Endothelial cell of umbilical vein (primary cell): ENCODE data around the gene STRN3. TPM values are rescaled to one million over a fixed set of nuclear protein-coding genes. Genes with fewer than 3 reads are reported as not detected.

ENCODE experiments used
- BruUV-seq: library from RNA; stranded (reverse); fragments of 400-500 nt; replicated peaks from 2 replicates; lab custom pipeline; 2021; lab: Mats Ljungman, UMichigan
- CTCF ChIA-PET: fragments of 300-600, 350-600 bp; sonication (Branson Sonifier 250); formaldehyde crosslinking; loops from one replicate; lab custom pipeline; 2021; ENCODE audit warnings: antibody characterized with exemption, inconsistent platforms; lab: Charles Lee
- POLR2A ChIA-PET: fragments of 300-600, 350-600 bp; sonication (Branson Sonifier 250); formaldehyde crosslinking; loops from one replicate; lab custom pipeline; 2021; ENCODE audit warnings: antibody characterized with exemption, inconsistent platforms; lab: Charles Lee
- DNase-seq: peaks from one replicate; pipeline ENCODE4 v3.0.0-alpha.2; 2011; ENCODE audit warnings: low read depth, low spot score
- FAIRE-seq: peaks from 2 replicates; lab custom pipeline; 2011; peaks lifted over from hg19 to GRCh38; lab: Jason Lieb, UNC
- H2AFZ ChIP-seq: 2 replicates; pipeline ENCODE4 v1.6.0; 2012; ENCODE audit warnings: low read depth, low read length, control low read depth, inconsistent platforms
- H3K27ac ChIP-seq: 2 replicates; pipeline ENCODE4 v1.5.1; 2011; ENCODE audit warnings: low read depth, mild to moderate bottlenecking, control low read depth, low read length, moderate library complexity; ENCODE audit not compliant: insufficient read depth
- H3K27me3 ChIP-seq, 2 experiments: 2 replicates each; pipeline versions ENCODE4 v1.6.0 to v1.6.1; 2011; ENCODE audit warnings: low read length in 2 of 2, mixed read lengths in 1 of 2; ENCODE audit not compliant: control insufficient read depth in 2 of 2, insufficient read depth in 2 of 2
- H3K36me3 ChIP-seq, 2 experiments: 2 replicates in 1 of 2; 3 replicates in 1 of 2; pipeline ENCODE4 v1.5.1; 2011; ENCODE audit warnings: low read length in 2 of 2, mild to moderate bottlenecking in 1 of 2, moderate library complexity in 1 of 2; ENCODE audit not compliant: control insufficient read depth in 2 of 2, insufficient read depth in 2 of 2; ENCODE audit errors: extremely low read depth in 1 of 2
- H3K4me1 ChIP-seq: 3 replicates; pipeline ENCODE4 v1.5.1; 2011; ENCODE audit warnings: mild to moderate bottlenecking, low read length; ENCODE audit not compliant: control insufficient read depth, insufficient read depth; ENCODE audit errors: extremely low read depth
- H3K4me2 ChIP-seq: 2 replicates; pipeline ENCODE4 v1.6.1; 2011; ENCODE audit warnings: low read length, control low read depth, mixed read lengths; ENCODE audit not compliant: insufficient read depth
- H3K4me3 ChIP-seq, 3 experiments: fragments of 200-600 bp in 1 of 3; sonication (generic), shearing (Covaris generic) in 1 of 3; replicated peaks in 1 of 3; 2 replicates each; pipeline ENCODE4 v1.5.1; 2011 to 2016; ENCODE audit warnings: control low read depth in 3 of 3, low read length in 3 of 3, mild to moderate bottlenecking in 2 of 3, inconsistent platforms in 1 of 3, low read depth in 1 of 3, moderate library complexity in 1 of 3; ENCODE audit not compliant: insufficient read depth in 1 of 3
- H3K79me2 ChIP-seq: 2 replicates; pipeline ENCODE4 v1.6.0; 2012; ENCODE audit warnings: low read length, inconsistent platforms; ENCODE audit not compliant: control insufficient read depth, insufficient read depth
- H3K9ac ChIP-seq: replicated peaks from 2 replicates; pipeline ENCODE3; 2011; ENCODE audit warnings: low read length, control low read depth; ENCODE audit not compliant: insufficient read depth; ENCODE audit errors: extremely low read depth
- H3K9me1 ChIP-seq: replicated peaks from 3 replicates; pipeline ENCODE4 v1.6.0; 2011; ENCODE audit warnings: mild to moderate bottlenecking, low read length; ENCODE audit not compliant: control insufficient read depth, insufficient read depth; ENCODE audit errors: extremely low read depth
- H3K9me3 ChIP-seq: replicated peaks from 2 replicates; pipeline ENCODE4 v1.5.1; 2012; ENCODE audit warnings: low read length, inconsistent platforms; ENCODE audit not compliant: control insufficient read depth, insufficient read depth
- H4K20me1 ChIP-seq: replicated peaks from 2 replicates; pipeline ENCODE3; 2011; ENCODE audit warnings: mild to moderate bottlenecking, low read length; ENCODE audit not compliant: control insufficient read depth, insufficient read depth; ENCODE audit errors: extremely low read depth
- CTCF ChIP-seq, 2 donors: IDR thresholded peaks; 1 replicate in 1 of 2; 2 replicates in 1 of 2; pipeline ENCODE4 v1.5.1; 2011; ENCODE audit warnings: low read length in 2 of 2, mild to moderate bottlenecking in 2 of 2, moderate library complexity in 2 of 2, control low read depth in 1 of 2, inconsistent platforms in 1 of 2, low read depth in 1 of 2; ENCODE audit not compliant: insufficient read depth in 1 of 2; ENCODE audit errors: extremely low read depth in 1 of 2
- EZH2 ChIP-seq: IDR thresholded peaks from 2 replicates; pipeline ENCODE4 v1.6.1; 2012; ENCODE audit warnings: borderline replicate concordance, low read depth, mild to moderate bottlenecking, moderate library complexity, low read length, inconsistent platforms; ENCODE audit not compliant: severe bottlenecking
- FOS ChIP-seq: IDR thresholded peaks from 2 replicates; pipeline ENCODE4 v1.6.1; 2011; ENCODE audit warnings: mild to moderate bottlenecking, low read length, moderate library complexity, borderline replicate concordance; ENCODE audit not compliant: insufficient read depth
- GATA2 ChIP-seq: IDR thresholded peaks from 2 replicates; pipeline ENCODE4 v1.7.0; 2011; ENCODE audit warnings: low read depth, mild to moderate bottlenecking, moderate library complexity, mixed read lengths, low read length; ENCODE audit not compliant: insufficient read length, insufficient read depth
- JUN ChIP-seq: IDR thresholded peaks from 2 replicates; pipeline ENCODE4 v1.6.1; 2011; ENCODE audit warnings: borderline replicate concordance, low read depth; ENCODE audit not compliant: insufficient read length, insufficient read depth
- MAX ChIP-seq: IDR thresholded peaks from 2 replicates; pipeline ENCODE4 v1.6.1; 2011; ENCODE audit not compliant: insufficient read depth, insufficient read length
- MYC ChIP-seq: IDR thresholded peaks from one replicate; pipeline ENCODE4 v1.6.1; 2011; ENCODE audit warnings: mild to moderate bottlenecking, low read depth, low read length
- POLR2A ChIP-seq: IDR thresholded peaks from 2 replicates; pipeline ENCODE4 v1.6.1; 2012; ENCODE audit warnings: low read depth, mild to moderate bottlenecking, control low read depth, low read length
- POLR2AphosphoS5 ChIP-seq: IDR thresholded peaks from 2 replicates; pipeline ENCODE4 v1.6.1; 2012; ENCODE audit warnings: low read depth, mild to moderate bottlenecking, control low read depth, low read length, moderate library complexity; ENCODE audit not compliant: insufficient read depth
- dilution Hi-C: fragments of 300-500 bp; cut with MboI; formaldehyde crosslinking; loops from one replicate; pipeline ENCODE4 v1.15.0; 2019; ENCODE audit warnings: low sequenced_read_pairs; ENCODE audit not compliant: extremely low pct_ligation_motif_present
- intact Hi-C: fragments of 100-400 bp; cut with micrococcal nuclease; formaldehyde crosslinking; loops from one replicate; pipeline ENCODE4 v1.10.0; 2022
- polyA plus RNA-seq, 4 experiments: library from polyadenylated mRNA; depleted of rRNA in 3 of 4; stranded (reverse) in 3 of 4; unstranded in 1 of 4; fragments of >200 nt; gene quantifications; 2 replicates each; pipeline versions ENCODE4 v1.2.1 to v1.2.3, GENCODE V29; 2011 to 2012; ENCODE audit warnings: missing spikeins in 1 of 4
- total RNA-seq: library from RNA; stranded (reverse); gene quantifications from 2 replicates; pipeline ENCODE4 v1.2.3, GENCODE V29; 2021

STRN3 gene
- total and polyA plus RNA-seq, 2 donors (not counting 3 experiments of a cell fraction or from before 2014, with no cell fraction given), result 8.4 to 35.1 TPM

DNA sequence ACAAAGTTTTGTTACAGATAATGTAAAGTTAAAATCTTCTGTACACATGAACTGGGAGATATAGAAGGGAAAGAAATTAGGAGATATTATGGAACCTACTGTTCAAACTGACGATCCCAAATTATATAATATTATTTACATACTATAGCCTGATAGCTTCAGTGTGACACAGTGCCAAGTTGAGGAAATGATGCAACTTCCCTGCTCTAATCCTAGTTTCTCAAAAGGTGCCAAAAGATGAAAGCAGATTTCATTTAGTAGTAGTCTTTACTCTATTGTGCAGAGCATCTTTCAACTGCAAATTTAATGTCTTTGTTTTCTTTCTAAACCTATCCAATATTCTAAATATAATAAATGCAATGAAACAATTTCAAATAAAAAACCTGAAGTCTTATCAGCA lies 104.9 kb downstream of the STRN3 start:
- no peaks in the 10 kb centered on the region for H4K20me1 ChIP-seq
- H3K36me3 ChIP-seq, result peaks cover 0 to 3% of the 10 kb centered on the region in 2 experiments
- H3K9ac ChIP-seq, result no peak overlapping the region
- CTCF ChIA-PET, result interaction anchor here (2.5 kb wide), 1 partner anchor 10 kb away, joined by 7 read pairs; no protein-coding TSS in a partner anchor
- H3K27me3 ChIP-seq, result no peaks in the 10 kb centered on the region
- no peak overlapping the region for H3K4me3 ChIP-seq
- H3K79me2 ChIP-seq, result peaks cover 5% of the 10 kb centered on the region
- no peaks in the 10 kb centered on the region for H3K9me1 ChIP-seq
- peaks cover 8% of the 10 kb centered on the region for H3K4me1 ChIP-seq
- H2AFZ ChIP-seq, result no peak overlapping the region
- peak overlapping the region; percentile 55 for H3K4me2 ChIP-seq
- intact Hi-C loops (no loop called here), dilution Hi-C loops (no loop called here)
- BruUV-seq, result no TSS peak
- POLR2A ChIA-PET, result no interaction called here
- no peak overlapping the region for H3K27ac ChIP-seq
- peak; percentile 65 for DNase-seq
- peak; percentile 32 for TF ChIP-seq JUN
- no peak for TF ChIP-seq POLR2AphosphoS5
- no peak for FAIRE-seq
- H3K9me3 ChIP-seq, result no peaks in the 10 kb centered on the region

DNA sequence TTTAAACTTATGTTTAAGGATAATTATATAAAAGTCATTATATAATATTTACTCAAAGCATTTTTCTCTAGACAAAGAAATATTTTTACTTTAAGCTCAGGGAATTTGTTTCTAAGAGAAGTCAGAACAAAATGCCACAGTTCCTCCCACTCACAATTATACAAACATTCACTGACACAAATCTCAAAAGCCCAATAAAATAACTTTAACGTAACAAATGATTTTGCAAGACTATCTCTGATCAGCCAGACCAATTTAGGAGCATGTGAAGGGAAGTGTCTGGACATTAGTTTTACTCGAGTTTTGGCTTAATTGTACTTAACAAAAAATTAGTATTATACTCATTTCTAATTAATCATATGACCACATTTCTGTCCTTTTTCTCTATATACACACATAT lies 110.6 kb downstream of the STRN3 start:
- Histone ChIP-seq H4K20me1 (no peaks in the 10 kb centered on the region), H3K4me1 (no peaks in the 10 kb centered on the region), H3K9me1 (no peaks in the 10 kb centered on the region), H3K36me3 (peaks cover 2 to 6% of the 10 kb centered on the region in 2 experiments), H3K79me2 (peaks cover 3% of the 10 kb centered on the region), H3K4me3 (no peak overlapping the region), H3K4me2 (no peak overlapping the region), H3K27ac (no peak overlapping the region), H3K9ac (no peak overlapping the region), H3K9me3 (no peaks in the 10 kb centered on the region), H3K27me3 (no peaks in the 10 kb centered on the region), H2AFZ (no peak overlapping the region)
- POLR2A ChIA-PET, result no interaction called here
- CTCF ChIA-PET, result interaction anchor here (1.0 to 4.0 kb wide), 4 partner anchors 7 to 33 kb away, joined by 3 to 19 read pairs (median 10); no protein-coding TSS in a partner anchor
- intact Hi-C loops, result no loop called here
- FAIRE-seq, result no peak
- TF ChIP-seq POLR2A, result no peak
- no peak for TF ChIP-seq FOS
- TF ChIP-seq CTCF (IDR thresholded peaks at IDR 0.05; ENCODE audit: extremely low read depth in 1 of 2, insufficient read depth in 1 of 2, low read depth in 1 of 2, low read length in 2 of 2), result no peak
- TF ChIP-seq POLR2AphosphoS5, result no peak
- TF ChIP-seq MAX, result no peak
- no peak for TF ChIP-seq MYC
- no peak for TF ChIP-seq GATA2
- TF ChIP-seq JUN, result no peak
- TF ChIP-seq EZH2, result no peak
- no peak for DNase-seq
- BruUV-seq, result no TSS peak
- dilution Hi-C loops, result no loop called here
